ENCODE measurements around the gene EMD.
A peak's percentile ranks its signal among the peaks of the same experiment; 100 is the strongest.

EMD gene

GRCh38 chrX:154409222-154409871, 30.3 kb downstream of the EMD start, which contains the start of gene DNASE1L1:
Gene DNASE1L1 (minus strand): TSS chrX:154409254. CDS start chrX:154405568, 3,686 bp downstream.
- TF ChIP-seq CTCF (conservative IDR thresholded peaks at IDR 0.05; ENCODE audit: low read length) (no peak), EZH2phosphoT487 (IDR thresholded peaks at IDR 0.05; ENCODE audit: borderline replicate concordance) (no peak)
- H3K79me2 ChIP-seq (ENCODE audit: insufficient read depth, low read length) = peaks cover 8% of the 10 kb centered on the region; the same call in 1 of the 2 replicates
- no peaks in the 10 kb centered on the region for H4K20me1 ChIP-seq (ENCODE audit: insufficient read depth, low read length, poor library complexity, severe bottlenecking)
- no peak within 1 kb of the TSS for H3K4me3 ChIP-seq (ENCODE audit: low read length, poor library complexity, severe bottlenecking)
- no peaks in the 10 kb centered on the region for H3K27me3 ChIP-seq (ENCODE audit: insufficient read depth, low read length, poor library complexity, severe bottlenecking)
- no peaks in the 10 kb centered on the region for H3K9me3 ChIP-seq (ENCODE audit: insufficient read depth, low read depth, low read length)
- no peaks in the 10 kb centered on the region for H3K36me3 ChIP-seq (ENCODE audit: insufficient read depth, low read length)
- H3K4me2 ChIP-seq (ENCODE audit: low read depth, low read length, poor library complexity, severe bottlenecking) = no peak within 1 kb of the TSS
- no peaks in the 10 kb centered on the region for H3K9me2 ChIP-seq (replicated peaks; ENCODE audit: low read depth, low read length)
- no peaks in the 10 kb centered on the region for H3F3A ChIP-seq (ENCODE audit: low read depth)
- H3K4me1 ChIP-seq (ENCODE audit: insufficient read depth, low read length, poor library complexity, severe bottlenecking) = no peaks in the 10 kb centered on the region
- H3K9ac ChIP-seq (ENCODE audit: low read depth, low read length, poor library complexity, severe bottlenecking) = no peak within 1 kb of the TSS
- H2AFZ ChIP-seq (ENCODE audit: low read length) = no peak within 1 kb of the TSS

GRCh38 chrX:154411981-154412340, 32.9 kb downstream of the EMD start:
- peak overlapping the region; percentile 93 for H3K9ac ChIP-seq (ENCODE audit: low read depth, low read length, poor library complexity, severe bottlenecking)
- peak overlapping the region; percentile 75; the same call in 1 of the 2 replicates for H2AFZ ChIP-seq (ENCODE audit: low read length)
- peak overlapping the region; percentile 92 for H3K4me3 ChIP-seq (ENCODE audit: low read length, poor library complexity, severe bottlenecking)
- H3K9me2 ChIP-seq (replicated peaks; ENCODE audit: low read depth, low read length) = no peaks in the 10 kb centered on the region
- H3K4me2 ChIP-seq (ENCODE audit: low read depth, low read length, poor library complexity, severe bottlenecking) = peak overlapping the region; percentile 84
- no peaks in the 10 kb centered on the region for H3F3A ChIP-seq (ENCODE audit: low read depth)
- no peaks in the 10 kb centered on the region for H3K36me3 ChIP-seq (ENCODE audit: insufficient read depth, low read length)
- no peaks in the 10 kb centered on the region for H3K9me3 ChIP-seq (ENCODE audit: insufficient read depth, low read depth, low read length)
- TF ChIP-seq CTCF (conservative IDR thresholded peaks at IDR 0.05; ENCODE audit: low read length) = no peak
- no peak for TF ChIP-seq EZH2phosphoT487 (IDR thresholded peaks at IDR 0.05; ENCODE audit: borderline replicate concordance)
- H3K4me1 ChIP-seq (ENCODE audit: insufficient read depth, low read length, poor library complexity, severe bottlenecking) = no peaks in the 10 kb centered on the region
- H3K79me2 ChIP-seq (ENCODE audit: insufficient read depth, low read length) = peaks cover 8% of the 10 kb centered on the region; the same call in 1 of the 2 replicates
- H4K20me1 ChIP-seq (ENCODE audit: insufficient read depth, low read length, poor library complexity, severe bottlenecking) = no peaks in the 10 kb centered on the region
- H3K27me3 ChIP-seq (ENCODE audit: insufficient read depth, low read length, poor library complexity, severe bottlenecking) = no peaks in the 10 kb centered on the region

GRCh38 chrX:154412468-154412867, 33.4 kb downstream of the EMD start:
- no peaks in the 10 kb centered on the region for H3K9me2 ChIP-seq (replicated peaks; ENCODE audit: low read depth, low read length)
- H3K27me3 ChIP-seq (ENCODE audit: insufficient read depth, low read length, poor library complexity, severe bottlenecking) = no peaks in the 10 kb centered on the region
- peak overlapping the region; percentile 75; the same call in 1 of the 2 replicates for H2AFZ ChIP-seq (ENCODE audit: low read length)
- H3K9me3 ChIP-seq (ENCODE audit: insufficient read depth, low read depth, low read length) = no peaks in the 10 kb centered on the region
- H3K9ac ChIP-seq (ENCODE audit: low read depth, low read length, poor library complexity, severe bottlenecking) = peak overlapping the region; percentile 93
- H4K20me1 ChIP-seq (ENCODE audit: insufficient read depth, low read length, poor library complexity, severe bottlenecking) = no peaks in the 10 kb centered on the region
- no peaks in the 10 kb centered on the region for H3K36me3 ChIP-seq (ENCODE audit: insufficient read depth, low read length)
- H3K79me2 ChIP-seq (ENCODE audit: insufficient read depth, low read length) = peaks cover 8% of the 10 kb centered on the region; the same call in 1 of the 2 replicates
- H3K4me3 ChIP-seq (ENCODE audit: low read length, poor library complexity, severe bottlenecking) = peak overlapping the region; percentile 92
- no peaks in the 10 kb centered on the region for H3K4me1 ChIP-seq (ENCODE audit: insufficient read depth, low read length, poor library complexity, severe bottlenecking)
- TF ChIP-seq EZH2phosphoT487 (IDR thresholded peaks at IDR 0.05; ENCODE audit: borderline replicate concordance) = no peak
- no peak for TF ChIP-seq CTCF (conservative IDR thresholded peaks at IDR 0.05; ENCODE audit: low read length)
- H3K4me2 ChIP-seq (ENCODE audit: low read depth, low read length, poor library complexity, severe bottlenecking) = peak overlapping the region; percentile 84
- H3F3A ChIP-seq (ENCODE audit: low read depth) = no peaks in the 10 kb centered on the region
